SU-DHL-6 (cell line): Measurements from ENCODE around the gene SLC4A7.

ENCODE experiments used
- CTCF ChIP-seq: fragments of 200-600 bp; sonication (generic); IDR thresholded peaks from one replicate; pipeline ENCODE4 v1.5.1; 2017; ENCODE audit warnings: antibody characterized with exemption, mild to moderate bottlenecking, low read length, moderate library complexity; ENCODE audit not compliant: insufficient read depth, poor library complexity, severe bottlenecking
- EZH2phosphoT487 ChIP-seq: fragments of 200-600 bp; sonication (generic), shearing (Covaris generic); conservative IDR thresholded peaks from 2 replicates; pipeline ENCODE4 v1.6.1; 2018; ENCODE audit warnings: mild to moderate bottlenecking, antibody characterized with exemption, low read length, moderate library complexity, mixed read lengths

- TF ChIP-seq CTCF (no peak), EZH2phosphoT487 (no peak)
These were observed 34.5 kb downstream of the SLC4A7 start for GRCh38 chr3:27449530-27450150.
